HepG2 (cell line): ENCODE results near the gene RAET1E. TPM values are rescaled to one million over a fixed set of nuclear protein-coding genes. Genes with fewer than 3 reads are reported as not detected.
A peak's percentile ranks its signal among the peaks of the same experiment; 100 is the strongest.

Experiments
- ASH2L ChIP-seq: fragments of 300-600, 200-600 bp; sonication (generic); IDR thresholded peaks from 2 replicates; pipeline ENCODE4 v1.7.0; 2017; ENCODE audit warnings: low read depth, mild to moderate bottlenecking, moderate library complexity, mixed read lengths, low read length; ENCODE audit not compliant: insufficient read length
- ATAD3A ChIP-seq: sonication (generic); formaldehyde crosslinking; IDR thresholded peaks from 2 replicates; pipeline ENCODE4 v1.4.0; 2020; ENCODE audit warnings: missing genetic modification reagents
- CENPT ChIP-seq: sonication (generic); formaldehyde crosslinking; IDR thresholded peaks from 2 replicates; pipeline ENCODE4 v1.8.0; 2022; ENCODE audit warnings: low read depth, mild to moderate bottlenecking, moderate library complexity, missing genetic modification reagents
- DPF2 ChIP-seq: sonication (generic); formaldehyde crosslinking; IDR thresholded peaks from 2 replicates; pipeline ENCODE4 v1.4.0; 2020; ENCODE audit warnings: mild to moderate bottlenecking, low read depth, missing genetic modification reagents, borderline replicate concordance
- GTF2F1 ChIP-seq: fragments of 150-350 bp; IDR thresholded peaks from 2 replicates; pipeline ENCODE4 v1.6.1; 2014; ENCODE audit warnings: low read length
- HNRNPUL1 ChIP-seq: fragments of 200-400 bp; formaldehyde crosslinking; IDR thresholded peaks from 2 replicates; pipeline ENCODE4 v1.6.1; 2017; ENCODE audit warnings: low read depth, mild to moderate bottlenecking, low read length, moderate library complexity
- MATR3 ChIP-seq: sonication (generic); formaldehyde crosslinking; IDR thresholded peaks from 2 replicates; pipeline ENCODE4 v1.4.0; 2020; ENCODE audit warnings: missing genetic modification reagents
- MLLT10 ChIP-seq: sonication (generic); formaldehyde crosslinking; IDR thresholded peaks from 2 replicates; pipeline ENCODE4 v1.4.0; 2020; ENCODE audit warnings: missing genetic modification reagents
- NCOA2 ChIP-seq: sonication (generic); formaldehyde crosslinking; IDR thresholded peaks from 2 replicates; pipeline ENCODE4 v1.8.0; 2022; ENCODE audit warnings: inconsistent platforms
- RAD21 ChIP-seq: fragments of 450-650 bp; formaldehyde crosslinking; IDR thresholded peaks from 2 replicates; pipeline ENCODE4 v1.5.0; 2020; ENCODE audit warnings: mild to moderate bottlenecking
- SATB2 ChIP-seq: sonication (generic); formaldehyde crosslinking; IDR thresholded peaks from 2 replicates; pipeline ENCODE4 v1.5.0; 2020; ENCODE audit warnings: missing genetic modification reagents
- TBX3 ChIP-seq: fragments of 450-650 bp; IDR thresholded peaks from 2 replicates; pipeline ENCODE4 v1.6.1; 2017; ENCODE audit warnings: antibody characterized with exemption, mild to moderate bottlenecking, inconsistent platforms, borderline replicate concordance
- TCF7 ChIP-seq: sonication (generic); IDR thresholded peaks from 2 replicates; pipeline ENCODE4 v1.6.1; 2016; ENCODE audit warnings: antibody characterized with exemption, low read depth
- TOPORS ChIP-seq: sonication (generic); formaldehyde crosslinking; IDR thresholded peaks from 2 replicates; pipeline ENCODE4 v1.8.0; 2023; ENCODE audit warnings: mild to moderate bottlenecking, missing genetic modification reagents
- TSC22D2 ChIP-seq: sonication (generic); formaldehyde crosslinking; IDR thresholded peaks from 2 replicates; pipeline ENCODE4 v1.5.1; 2020; ENCODE audit warnings: missing genetic modification reagents, mild to moderate bottlenecking, borderline replicate concordance
- YEATS4 ChIP-seq: sonication (generic); formaldehyde crosslinking; IDR thresholded peaks from 2 replicates; pipeline ENCODE4 v1.4.0; 2020; ENCODE audit warnings: missing genetic modification reagents, borderline replicate concordance
- ZFYVE20 ChIP-seq: sonication (generic); formaldehyde crosslinking; IDR thresholded peaks from 2 replicates; pipeline ENCODE4 v1.8.0; 2023; ENCODE audit warnings: low read depth, mild to moderate bottlenecking, moderate library complexity, missing genetic modification reagents, borderline replicate concordance
- ZNF207 ChIP-seq: fragments of 450-650 bp; IDR thresholded peaks from 2 replicates; pipeline ENCODE4 v1.6.1; 2016; ENCODE audit warnings: antibody characterized with exemption, borderline replicate concordance
- ZNF460 ChIP-seq: sonication (generic); formaldehyde crosslinking; IDR thresholded peaks from 2 replicates; pipeline ENCODE4 v1.5.1; 2020; ENCODE audit warnings: missing genetic modification reagents, mild to moderate bottlenecking, borderline replicate concordance
- ZNF557 ChIP-seq: sonication (generic); formaldehyde crosslinking; IDR thresholded peaks from 2 replicates; pipeline ENCODE4 v1.4.0; 2020; ENCODE audit warnings: missing genetic modification reagents
- ZNF607 ChIP-seq: sonication (generic); formaldehyde crosslinking; IDR thresholded peaks from 2 replicates; pipeline ENCODE4 v1.5.1; 2020; ENCODE audit warnings: missing genetic modification reagents, mild to moderate bottlenecking, borderline replicate concordance
- ZNF629 ChIP-seq: sonication (generic); formaldehyde crosslinking; conservative IDR thresholded peaks from 2 replicates; pipeline ENCODE4 v1.5.0; 2020; ENCODE audit warnings: missing genetic modification reagents
- ZNF788 ChIP-seq: sonication (generic); formaldehyde crosslinking; IDR thresholded peaks from 2 replicates; pipeline ENCODE4 v1.5.0; 2020; ENCODE audit warnings: mild to moderate bottlenecking, missing genetic modification reagents, borderline replicate concordance
- ZNF883 ChIP-seq: sonication (generic); formaldehyde crosslinking; IDR thresholded peaks from 2 replicates; pipeline ENCODE4 v1.5.1; 2020; ENCODE audit warnings: mild to moderate bottlenecking, missing genetic modification reagents; ENCODE audit errors: not compliant biosample characterization
- polyA plus RNA-seq, 8 experiments: library from polyadenylated mRNA; depleted of rRNA in 3 of 8; stranded (reverse) in 7 of 8; unstranded in 1 of 8; fragments of >200 nt; fragmentation: Illumina TruSeq in 4 of 8; extraction: Trizol in 4 of 8; gene quantifications; 2 replicates each; pipeline versions ENCODE4 v1.2.1 to v1.2.3, GENCODE V29; 2011 to 2016; ENCODE audit warnings: low read depth in 4 of 8, missing spikeins in 1 of 8, mixed read lengths in 1 of 8; ENCODE audit not compliant: insufficient read depth in 1 of 8
- total RNA-seq, 5 experiments: library from RNA; depleted of rRNA; stranded (reverse); fragments of >200 nt; fragmentation: Illumina TruSeq; extraction: Trizol; gene quantifications; 2 replicates each; pipeline ENCODE4 v1.2.3, GENCODE V29; 2016; ENCODE audit warnings: low read depth in 1 of 5
- TF ChIP-seq, protein P1 (sequence below): sonication (generic); formaldehyde crosslinking; IDR thresholded peaks from 2 replicates; pipeline ENCODE4 v1.4.0; 2020; ENCODE audit warnings: mild to moderate bottlenecking, missing genetic modification reagents
- TF ChIP-seq, protein P2 (sequence below): sonication (generic); formaldehyde crosslinking; IDR thresholded peaks from 2 replicates; pipeline ENCODE4 v1.4.0; 2020; ENCODE audit warnings: missing genetic modification reagents
- TF ChIP-seq, protein P3 (sequence below): sonication (generic); formaldehyde crosslinking; IDR thresholded peaks from 2 replicates; pipeline ENCODE4 v1.9.0; 2022; ENCODE audit warnings: low read depth, missing genetic modification reagents

RAET1E gene
- total and polyA plus RNA-seq, 2 of the 13 experiments (the other 11 are each of a cell fraction or from before 2014, with no cell fraction given): not detected

DNA sequence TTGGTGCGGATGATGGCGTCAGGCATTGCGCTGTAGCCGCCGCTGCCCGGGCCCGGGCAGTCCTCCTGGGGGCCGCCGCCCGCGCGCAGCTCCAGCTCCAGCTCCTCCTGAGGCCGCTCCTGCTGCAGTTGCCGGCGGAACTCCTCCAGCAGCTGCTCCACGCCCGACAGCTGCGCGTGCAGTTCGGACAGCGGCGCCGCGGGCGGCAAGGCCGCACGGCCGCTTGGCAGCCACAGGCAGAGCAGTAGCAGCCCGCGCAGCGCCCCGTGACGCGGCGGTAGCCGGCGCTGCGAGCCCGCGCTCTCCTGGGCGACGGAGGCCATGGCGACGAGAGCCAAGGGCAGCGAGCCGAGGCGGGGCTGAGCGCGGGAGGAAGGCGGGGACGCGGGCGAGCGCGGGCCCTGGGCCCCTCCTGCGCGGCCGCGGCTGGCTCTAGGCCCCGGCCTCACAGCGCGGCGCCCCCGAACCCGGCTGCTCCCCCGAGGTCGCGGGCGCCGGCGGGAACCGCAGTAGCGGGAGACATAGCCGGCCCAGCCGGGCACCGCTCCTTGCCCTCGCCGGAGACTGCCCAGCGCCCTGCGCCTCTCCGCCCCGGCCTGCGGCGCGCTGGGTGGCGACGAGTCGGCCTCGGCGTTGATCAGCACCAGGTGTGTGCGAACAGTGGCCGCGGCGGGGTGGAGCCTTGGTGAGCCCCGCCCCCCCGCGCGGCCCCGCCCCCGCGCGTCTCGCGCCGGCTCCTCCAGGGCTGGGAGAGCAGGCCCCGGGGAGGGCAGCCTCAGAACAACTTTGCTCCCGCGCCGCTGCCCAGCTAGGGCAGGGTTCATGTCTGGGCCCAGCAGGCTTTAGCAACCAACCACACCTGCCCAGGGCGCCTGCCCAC, 34.0 kb downstream of the RAET1E start, which contains the start of gene LRP11 (continued):
- TF ChIP-seq ZNF607: peak; percentile 54
- TF ChIP-seq ZNF557 (CRISPR knock-in tag): no peak
- TF ChIP-seq NCOA2 (CRISPR knock-in tag): peak; percentile 13; the same call in 1 of the 2 replicates
- no peak; the same call in 1 of the 2 replicates for TF ChIP-seq SATB2
- TF ChIP-seq TBX3: no peak
- no peak for TF ChIP-seq ZNF460 (CRISPR knock-in tag)
- peak; percentile 42; the same call in 1 of the 2 replicates for TF ChIP-seq ZNF788 (CRISPR knock-in tag)
- TF ChIP-seq, protein P1, sequence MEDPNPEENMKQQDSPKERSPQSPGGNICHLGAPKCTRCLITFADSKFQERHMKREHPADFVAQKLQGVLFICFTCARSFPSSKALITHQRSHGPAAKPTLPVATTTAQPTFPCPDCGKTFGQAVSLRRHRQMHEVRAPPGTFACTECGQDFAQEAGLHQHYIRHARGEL (CRISPR knock-in tag): no peak
- TF ChIP-seq, protein P2, sequence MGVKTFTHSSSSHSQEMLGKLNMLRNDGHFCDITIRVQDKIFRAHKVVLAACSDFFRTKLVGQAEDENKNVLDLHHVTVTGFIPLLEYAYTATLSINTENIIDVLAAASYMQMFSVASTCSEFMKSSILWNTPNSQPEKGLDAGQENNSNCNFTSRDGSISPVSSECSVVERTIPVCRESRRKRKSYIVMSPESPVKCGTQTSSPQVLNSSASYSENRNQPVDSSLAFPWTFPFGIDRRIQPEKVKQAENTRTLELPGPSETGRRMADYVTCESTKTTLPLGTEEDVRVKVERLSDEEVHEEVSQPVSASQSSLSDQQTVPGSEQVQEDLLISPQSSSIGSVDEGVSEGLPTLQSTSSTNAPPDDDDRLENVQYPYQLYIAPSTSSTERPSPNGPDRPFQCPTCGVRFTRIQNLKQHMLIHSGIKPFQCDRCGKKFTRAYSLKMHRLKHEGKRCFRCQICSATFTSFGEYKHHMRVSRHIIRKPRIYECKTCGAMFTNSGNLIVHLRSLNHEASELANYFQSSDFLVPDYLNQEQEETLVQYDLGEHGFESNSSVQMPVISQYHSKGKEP (CRISPR knock-in tag): peak; percentile 35; the same call in 1 of the 2 replicates
- TF ChIP-seq MLLT10 (CRISPR knock-in tag): no peak
- peak; percentile 94 for TF ChIP-seq YEATS4 (CRISPR knock-in tag)
- TF ChIP-seq, protein P3, sequence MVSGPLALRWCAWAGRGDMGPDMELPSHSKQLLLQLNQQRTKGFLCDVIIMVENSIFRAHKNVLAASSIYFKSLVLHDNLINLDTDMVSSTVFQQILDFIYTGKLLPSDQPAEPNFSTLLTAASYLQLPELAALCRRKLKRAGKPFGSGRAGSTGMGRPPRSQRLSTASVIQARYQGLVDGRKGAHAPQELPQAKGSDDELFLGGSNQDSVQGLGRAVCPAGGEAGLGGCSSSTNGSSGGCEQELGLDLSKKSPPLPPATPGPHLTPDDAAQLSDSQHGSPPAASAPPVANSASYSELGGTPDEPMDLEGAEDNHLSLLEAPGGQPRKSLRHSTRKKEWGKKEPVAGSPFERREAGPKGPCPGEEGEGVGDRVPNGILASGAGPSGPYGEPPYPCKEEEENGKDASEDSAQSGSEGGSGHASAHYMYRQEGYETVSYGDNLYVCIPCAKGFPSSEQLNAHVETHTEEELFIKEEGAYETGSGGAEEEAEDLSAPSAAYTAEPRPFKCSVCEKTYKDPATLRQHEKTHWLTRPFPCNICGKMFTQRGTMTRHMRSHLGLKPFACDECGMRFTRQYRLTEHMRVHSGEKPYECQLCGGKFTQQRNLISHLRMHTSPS (CRISPR knock-in tag): peak; percentile 85; the same call in 1 of the 2 replicates
- TF ChIP-seq MATR3 (CRISPR knock-in tag): no peak
- TF ChIP-seq ATAD3A (CRISPR knock-in tag): no peak
- peak; percentile 79; the same call in 1 of the 2 replicates for TF ChIP-seq TSC22D2 (CRISPR knock-in tag)
- peak; percentile 37; the same call in 1 of the 2 replicates for TF ChIP-seq CENPT
- no peak for TF ChIP-seq DPF2 (CRISPR knock-in tag)
- no peak; the same call in 1 of the 2 replicates for TF ChIP-seq TOPORS
- no peak for TF ChIP-seq GTF2F1
- no peak for TF ChIP-seq TCF7
- peak; percentile 60 for TF ChIP-seq ASH2L
- no peak for TF ChIP-seq ZNF207
- 0 out of 2 replicates have a peak, but pooled peaks have one; percentile 11 for TF ChIP-seq ZNF629 (CRISPR knock-in tag)
- peak; percentile 62 for TF ChIP-seq RAD21 (CRISPR knock-in tag)
- TF ChIP-seq HNRNPUL1: no peak
- TF ChIP-seq ZNF883 (CRISPR knock-in tag): no peak
- no peak for TF ChIP-seq ZFYVE20 (CRISPR knock-in tag)
